Ecto neural progenitor cell (in vitro differentiated cells): Measurements from ENCODE around the gene UBL4A.

Experiments used
- DNase-seq: peaks from one replicate; pipeline ENCODE4 v3.0.0-alpha.2; 2018; ENCODE audit warnings: low spot score

UBL4A gene

DNA sequence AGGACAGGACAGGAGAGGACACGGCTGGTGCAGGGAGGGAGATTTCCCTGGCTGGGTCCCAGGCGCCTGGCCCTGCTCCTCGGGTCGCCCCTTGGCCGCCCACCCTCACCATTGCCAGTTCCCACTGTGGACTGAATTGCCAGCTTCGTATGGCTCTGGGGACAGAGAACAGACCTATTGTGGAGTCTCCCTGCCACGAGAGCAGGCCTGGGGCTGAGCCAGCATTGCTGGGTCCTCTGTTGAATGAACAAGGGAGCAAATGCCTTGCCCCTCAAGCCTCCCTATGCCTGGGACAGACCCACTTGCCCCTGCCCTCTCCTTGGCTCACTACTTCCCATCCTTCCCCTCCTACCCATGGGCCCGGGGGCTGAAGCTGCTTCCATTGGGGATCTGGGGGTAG lies 24.0 kb downstream of the UBL4A start:
- no peak for DNase-seq

DNA sequence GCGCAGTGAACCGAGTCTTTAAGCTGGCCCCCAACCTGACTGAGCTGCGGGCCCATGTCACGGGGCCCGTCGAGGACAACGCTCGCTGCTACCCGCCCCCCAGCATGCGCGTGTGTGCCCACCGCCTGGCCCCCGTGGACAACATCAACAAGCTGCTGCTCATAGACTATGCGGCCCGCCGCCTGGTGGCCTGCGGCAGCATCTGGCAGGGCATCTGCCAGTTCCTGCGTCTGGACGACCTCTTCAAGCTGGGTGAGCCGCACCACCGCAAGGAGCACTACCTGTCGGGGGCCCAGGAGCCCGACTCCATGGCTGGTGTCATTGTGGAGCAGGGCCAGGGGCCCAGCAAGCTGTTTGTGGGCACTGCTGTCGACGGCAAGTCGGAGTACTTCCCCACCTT lies 26.1 kb downstream of the UBL4A start:
- no peak for DNase-seq

DNA sequence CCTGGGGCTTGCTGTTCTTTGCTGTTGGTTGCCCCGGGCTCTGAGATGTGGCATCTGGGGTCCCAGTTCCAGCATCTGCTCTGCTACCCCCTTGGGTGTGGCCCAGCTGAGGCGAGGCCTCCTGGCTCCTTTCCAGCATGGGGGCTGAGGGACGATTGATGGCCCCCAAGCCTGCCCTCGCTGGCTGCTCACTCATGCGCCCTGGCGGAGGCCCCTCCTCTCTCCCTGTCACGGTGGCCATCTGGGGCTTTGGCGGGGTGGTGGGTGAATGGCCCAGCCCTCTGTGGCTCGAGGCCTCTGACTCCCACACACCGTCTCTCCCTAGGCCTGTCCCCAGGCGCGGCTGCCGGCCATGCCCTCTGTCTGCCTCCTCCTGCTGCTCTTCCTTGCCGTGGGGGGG lies 26.6 kb downstream of the UBL4A start:
- no peak for DNase-seq

DNA sequence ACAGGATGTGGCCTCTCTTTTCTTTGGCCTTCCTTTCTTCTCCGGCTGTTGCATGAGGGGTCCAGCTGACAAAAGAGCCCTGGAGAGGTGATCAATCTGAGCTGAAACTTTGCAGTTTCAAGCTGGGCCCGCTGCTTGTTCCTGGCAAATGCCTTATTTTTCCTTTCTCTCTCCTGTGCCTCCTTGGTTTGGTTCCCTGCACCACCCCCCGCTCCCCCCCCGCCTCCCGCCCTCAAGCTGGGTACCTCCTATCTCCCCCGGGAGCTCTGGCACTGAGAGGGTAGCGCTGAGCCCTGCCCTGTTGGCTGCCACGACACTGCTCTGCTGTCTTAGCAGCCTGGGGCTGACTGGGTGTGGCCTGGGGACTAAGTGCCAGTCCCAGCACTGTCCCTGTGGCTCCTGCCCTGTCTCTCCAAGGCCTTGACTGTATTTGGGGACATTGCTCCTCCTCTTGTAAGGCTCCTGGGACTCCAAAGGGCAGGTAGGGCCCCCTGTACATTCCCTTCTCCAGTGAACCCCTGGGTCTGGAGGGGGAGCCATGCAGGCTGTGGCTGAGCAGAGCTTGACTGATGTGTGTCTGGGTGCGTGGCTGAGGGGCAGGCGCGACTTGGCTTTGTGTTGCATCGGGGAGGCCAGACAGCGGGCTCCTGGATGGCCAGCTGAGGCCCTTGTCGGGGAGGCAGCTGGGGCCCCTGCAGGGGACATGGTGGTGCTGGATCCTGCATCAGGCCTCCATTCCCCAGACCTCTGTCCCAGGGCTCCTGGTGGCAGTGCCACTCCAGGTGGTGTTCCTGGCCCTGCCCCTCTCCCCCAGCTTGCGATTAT lies 27.2 kb downstream of the UBL4A start:
- no peak for DNase-seq

DNA sequence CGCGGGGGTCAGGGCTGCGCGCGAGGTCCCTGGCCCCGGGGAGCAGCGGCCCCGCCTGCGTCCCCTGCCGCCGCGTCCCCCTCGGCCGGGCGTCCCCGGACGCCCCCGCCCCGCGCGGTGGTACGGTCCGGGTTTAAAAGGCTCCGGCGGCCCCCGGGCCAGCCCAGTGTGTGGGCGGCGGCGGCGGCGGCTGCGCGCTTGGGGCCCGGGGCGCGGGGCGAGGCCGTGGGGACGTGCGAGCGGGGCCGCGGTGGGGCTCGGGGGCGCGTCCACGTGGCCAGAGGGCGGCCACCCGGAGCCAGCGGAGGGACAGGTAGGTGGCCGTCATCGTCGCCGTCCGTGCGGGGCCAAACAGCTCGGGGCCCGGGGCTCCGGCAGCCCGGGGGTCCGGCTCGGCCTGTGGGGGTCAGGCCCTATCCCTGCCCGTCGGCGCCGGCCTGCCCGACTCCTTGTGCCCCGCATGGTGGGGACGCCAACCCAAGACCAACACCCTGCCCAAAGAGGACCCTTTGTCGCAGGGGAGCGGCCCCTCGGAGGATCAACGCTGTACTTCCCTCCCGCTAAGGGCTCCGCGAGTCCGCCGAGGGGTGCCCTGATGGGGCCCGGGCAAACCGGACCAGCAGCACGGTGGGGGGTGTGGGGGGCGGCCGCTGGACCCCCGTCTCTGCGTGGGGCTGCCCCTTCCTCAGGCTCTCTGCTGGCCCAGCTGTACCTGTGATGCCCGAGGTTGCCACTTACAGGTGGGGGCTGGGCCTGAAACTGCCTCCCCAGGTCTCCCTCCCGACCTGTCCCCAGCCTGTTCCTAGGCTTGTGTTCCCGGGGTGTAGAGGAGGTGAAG lies 28.1 kb downstream of the UBL4A start, which contains the start of gene PLXNA3:
PLXNA3 (plus strand) TSS at position 166 of the 838 bp plus-strand sequence. CDS start 1,903 bp downstream, outside the sequence.
- peak; percentile 70 for DNase-seq

DNA sequence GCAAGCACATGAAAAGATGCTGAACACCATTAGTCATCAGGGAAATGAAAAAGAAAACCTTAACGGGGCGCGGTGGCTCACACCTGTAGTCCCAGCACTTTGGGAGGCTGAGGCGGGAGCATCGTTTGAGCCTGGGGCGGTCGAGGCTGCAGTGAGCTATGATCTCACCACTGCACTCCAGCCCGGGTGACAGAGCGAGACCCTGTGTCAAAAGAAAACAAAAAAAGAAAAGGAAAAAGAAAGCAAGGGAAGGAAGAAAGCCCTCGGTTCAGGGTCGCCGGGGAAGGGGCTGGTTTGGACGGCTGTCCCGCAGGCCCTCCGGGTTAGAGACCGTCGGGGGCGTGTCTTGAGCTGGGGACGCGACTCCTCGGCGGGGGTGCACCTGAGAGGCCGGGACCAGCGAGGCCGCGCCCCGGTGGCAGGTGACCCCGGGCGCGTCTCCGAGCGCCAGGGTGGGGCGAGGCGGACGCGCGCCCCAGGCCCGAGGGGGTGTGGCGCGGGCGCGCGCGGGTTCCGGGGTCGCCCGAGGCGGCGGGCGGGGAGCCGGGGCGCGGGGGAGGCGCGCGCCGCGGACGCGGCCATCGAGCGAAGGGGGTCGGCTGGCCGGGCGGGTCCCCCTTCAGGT lies 28.8 kb downstream of the UBL4A start:
- DNase-seq = no peak

DNA sequence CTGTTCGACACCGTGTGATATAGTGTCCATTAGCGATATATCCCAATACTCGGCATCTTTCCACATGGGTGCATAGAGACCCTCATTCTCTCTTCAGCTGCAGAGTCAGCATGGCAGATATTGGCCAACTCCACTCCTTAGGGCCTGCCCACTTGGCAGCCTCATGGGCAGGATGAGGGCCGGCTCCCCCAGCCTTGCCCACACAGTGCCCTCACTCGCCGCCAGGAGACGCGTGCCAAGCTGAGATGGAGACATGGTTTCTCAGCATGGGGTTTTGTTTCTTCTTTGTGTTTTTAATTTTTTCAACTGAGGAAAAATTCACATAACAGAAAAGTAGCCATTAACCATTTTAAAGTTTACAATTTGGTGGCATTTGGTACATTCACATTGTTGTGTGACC lies 33.6 kb downstream of the UBL4A start:
- DNase-seq = no peak

DNA sequence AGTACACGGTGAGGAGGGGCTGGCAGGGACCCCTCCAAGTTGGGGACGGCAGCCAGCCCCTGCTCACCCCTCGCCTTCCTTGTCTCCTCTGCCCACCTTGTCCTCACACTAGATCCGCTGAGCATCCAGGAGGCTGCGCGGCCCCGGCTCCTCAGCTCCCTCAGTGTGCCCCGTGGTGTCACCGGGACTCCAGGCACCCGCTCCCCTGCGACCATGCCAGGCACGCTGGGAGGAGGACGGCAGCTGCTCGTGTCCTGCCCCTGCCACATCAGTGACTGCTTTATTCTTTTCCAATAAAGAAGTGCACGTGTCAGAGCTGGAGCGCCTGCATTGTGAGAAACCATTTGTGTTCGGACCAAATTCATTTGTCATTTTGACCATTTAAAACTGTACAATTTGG lies 36.1 kb downstream of the UBL4A start:
- DNase-seq = no peak

DNA sequence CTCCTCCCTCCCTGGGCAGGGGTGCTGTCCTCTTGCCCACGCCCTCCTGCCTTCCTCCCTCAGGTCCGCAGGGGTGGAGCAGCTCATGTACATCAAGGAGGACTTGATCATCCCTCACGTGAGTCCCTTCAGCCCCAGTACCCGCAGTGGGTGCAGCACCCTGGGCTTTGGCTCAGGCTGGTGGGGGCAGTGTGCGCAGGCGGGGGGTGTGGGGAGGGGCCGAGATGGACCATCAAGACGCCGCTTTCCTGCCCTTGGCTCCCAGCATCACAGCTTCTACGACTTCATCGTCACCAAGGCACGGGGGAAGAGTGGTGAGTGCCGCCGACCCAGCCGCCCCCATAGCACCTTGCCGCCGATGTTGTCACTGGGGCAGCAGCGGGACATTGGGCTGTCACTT lies 36.8 kb downstream of the UBL4A start:
- no peak for DNase-seq

DNA sequence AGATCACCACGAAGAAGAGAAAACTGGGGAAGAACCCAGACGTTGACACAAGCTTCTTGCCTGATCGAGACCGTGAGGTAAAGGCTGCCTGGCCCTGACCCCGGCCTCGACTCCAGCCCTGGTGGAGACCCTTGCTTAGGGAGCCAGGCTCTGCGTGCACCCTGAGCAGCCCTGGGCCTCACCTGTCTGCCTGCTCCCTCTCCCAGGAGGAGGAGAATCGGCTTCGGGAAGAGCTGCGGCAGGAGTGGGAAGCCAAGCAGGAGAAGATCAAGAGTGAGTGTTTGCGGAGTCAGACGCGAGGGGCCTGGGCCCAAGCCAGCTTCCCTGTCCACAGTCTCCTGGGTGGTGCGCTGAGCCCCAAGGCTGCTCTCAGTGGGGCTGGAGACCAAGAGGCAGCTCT lies 37.9 kb downstream of the UBL4A start:
- DNase-seq = no peak

DNA sequence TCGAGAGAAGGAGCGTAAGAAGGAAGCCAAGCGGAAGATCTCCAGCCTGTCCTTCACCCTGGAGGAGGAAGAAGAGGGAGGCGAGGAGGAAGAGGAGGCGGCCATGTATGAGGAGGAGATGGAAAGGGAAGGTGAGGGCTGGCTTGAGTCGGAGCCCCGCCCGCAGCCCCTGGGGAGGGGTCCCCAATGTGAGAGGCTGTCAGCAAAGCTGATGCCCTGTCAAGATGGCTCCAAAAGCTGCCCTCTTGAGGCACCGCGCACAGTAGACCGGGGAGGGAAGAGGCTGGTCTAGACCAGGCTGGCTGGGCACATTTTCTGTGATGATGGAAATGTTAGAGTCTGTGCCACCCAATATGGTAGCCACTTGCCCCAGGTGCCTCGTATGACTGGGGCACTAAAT lies 40.0 kb downstream of the UBL4A start:
- DNase-seq = no peak

DNA sequence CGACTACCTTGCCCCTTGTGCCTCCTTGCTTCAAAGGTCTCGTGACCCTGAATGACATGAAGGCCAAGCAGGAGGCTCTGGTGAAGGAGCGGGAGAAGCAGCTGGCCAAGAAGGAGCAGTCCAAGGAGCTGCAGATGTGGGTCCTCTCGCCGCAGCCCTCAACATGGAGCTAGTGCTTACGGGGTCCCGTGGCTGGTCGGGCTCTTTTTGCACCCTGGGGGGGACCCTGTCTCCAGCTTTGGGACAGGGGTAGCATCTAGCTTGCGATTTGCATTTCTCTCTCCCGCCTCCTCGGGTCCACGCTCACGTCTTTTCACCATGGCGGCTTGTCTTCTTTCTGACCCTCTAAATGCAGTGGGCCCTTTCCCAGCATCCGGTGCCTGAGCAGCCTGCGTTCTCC lies 40.6 kb downstream of the UBL4A start:
- no peak for DNase-seq

DNA sequence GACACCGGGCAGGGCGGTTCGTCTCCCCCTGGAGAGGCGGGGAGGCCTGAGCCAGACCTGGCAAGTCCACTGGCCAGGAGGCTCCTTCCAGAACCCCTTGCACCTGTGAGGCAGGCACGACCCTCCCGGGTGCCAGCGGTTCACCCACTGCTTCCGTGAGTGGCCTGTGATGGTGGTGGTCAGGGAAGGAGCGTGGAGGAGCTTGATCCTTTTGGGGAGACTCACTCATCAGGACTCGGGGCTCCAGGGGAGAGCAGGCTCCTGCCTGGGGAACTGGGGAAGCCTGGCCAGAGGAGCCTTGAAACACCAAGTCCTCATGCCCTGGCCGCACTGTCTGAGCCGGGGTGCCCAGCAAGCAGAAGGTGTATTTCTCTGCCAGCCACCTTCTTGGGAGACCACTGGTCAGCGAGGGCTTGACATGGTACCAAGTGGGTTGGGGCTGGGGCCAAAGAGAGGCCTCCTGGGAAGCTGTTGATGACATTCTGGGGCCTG lies 41.6 kb downstream of the UBL4A start:
- no peak for DNase-seq

DNA sequence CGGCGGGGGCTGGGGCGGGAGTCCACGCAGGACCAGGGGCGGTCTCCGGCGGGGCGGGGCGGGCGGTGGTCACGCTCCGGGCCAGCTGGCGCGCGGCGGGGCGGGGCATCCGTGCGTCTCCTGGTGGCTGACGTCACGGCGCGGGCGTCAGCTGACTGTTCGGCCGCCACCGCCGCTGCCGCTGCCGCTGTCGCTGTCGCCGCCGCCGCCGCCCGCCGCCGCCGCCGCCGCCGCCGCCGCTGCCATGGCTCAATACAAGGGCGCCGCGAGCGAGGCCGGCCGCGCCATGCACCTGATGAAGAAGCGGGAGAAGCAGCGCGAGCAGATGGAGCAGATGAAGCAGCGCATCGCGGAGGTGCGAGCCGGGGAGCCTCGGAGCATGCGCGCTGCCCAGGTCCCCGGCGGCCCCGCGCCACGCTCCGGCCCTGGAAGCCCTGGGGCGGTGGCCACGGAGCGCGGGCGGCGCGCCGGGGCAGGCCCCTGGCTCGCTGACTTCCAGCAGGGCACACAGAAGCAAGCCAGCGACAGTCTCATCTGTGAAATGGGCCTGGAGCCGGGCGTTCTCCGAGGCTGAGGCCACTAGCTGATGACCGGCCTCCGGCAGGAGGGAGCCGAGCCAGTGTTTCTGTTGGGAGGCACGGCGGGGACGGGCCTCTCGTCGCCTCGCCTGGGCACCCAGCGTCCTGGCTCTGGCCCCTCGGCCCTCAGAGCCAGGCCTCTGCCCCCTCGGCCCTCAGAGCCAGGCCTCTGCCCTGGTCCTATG lies 42.2 kb downstream of the UBL4A start, which contains the start of gene FAM50A:
FAM50A (plus strand) TSS at position 150 of the 763 bp plus-strand sequence; CDS start at position 245, 95 bp downstream.
- DNase-seq = peak; percentile 78

DNA sequence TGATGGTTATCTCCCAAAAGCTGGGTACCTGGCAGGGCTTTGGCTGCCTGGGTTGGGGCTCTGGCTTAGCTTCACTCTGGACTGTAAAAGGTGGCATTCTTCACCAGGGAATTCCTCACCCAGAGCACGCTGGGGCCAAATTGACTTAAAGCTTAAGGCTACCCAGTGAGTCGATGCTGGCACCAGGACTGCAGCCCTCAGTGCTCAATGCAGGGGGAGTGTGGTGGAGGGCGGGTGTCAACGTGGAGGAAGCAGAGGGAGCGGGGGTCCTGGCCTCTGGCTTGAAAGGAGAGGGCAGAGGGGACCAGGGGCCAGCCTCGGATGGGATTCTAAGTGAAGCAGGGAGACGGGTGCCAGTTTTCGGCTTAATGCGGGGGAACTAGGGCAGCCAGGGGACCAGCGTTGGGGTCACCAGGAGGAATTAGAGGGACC lies 42.9 kb downstream of the UBL4A start:
- DNase-seq = no peak

DNA sequence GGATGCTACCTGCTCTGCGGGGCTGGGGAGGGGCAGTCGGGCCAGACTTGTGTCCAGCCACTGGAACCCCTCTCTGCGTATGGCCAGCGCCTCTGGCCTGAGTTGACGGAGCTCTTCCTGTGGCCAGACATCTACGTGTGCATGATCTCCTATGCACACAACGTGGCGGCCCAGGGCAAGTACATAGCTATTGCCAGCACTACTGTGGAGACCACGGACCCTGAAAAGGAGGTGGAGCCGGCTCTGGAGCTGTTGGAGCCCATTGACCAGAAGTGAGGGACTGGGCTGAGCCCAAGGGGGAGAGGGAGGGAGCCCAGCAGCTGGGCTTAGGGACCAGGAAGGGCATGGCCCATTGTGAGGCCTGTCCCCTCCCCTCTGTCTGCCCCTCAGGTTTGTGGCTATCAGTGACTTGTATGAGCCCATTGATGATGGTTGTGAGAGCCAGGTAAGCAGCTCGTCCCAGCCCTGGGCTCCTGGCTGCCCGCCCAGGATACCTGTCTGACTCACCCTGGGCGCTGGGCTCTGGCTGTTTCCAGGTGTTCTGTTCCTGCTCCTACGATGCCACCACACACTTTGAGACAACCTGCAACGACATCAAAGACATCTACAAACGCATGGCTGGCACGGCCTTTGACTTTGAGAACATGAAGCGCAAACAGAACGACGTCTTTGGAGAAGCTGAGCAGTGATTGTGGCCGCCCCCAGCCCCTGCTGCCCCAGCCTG lies 44.3 kb downstream of the UBL4A start:
- no peak for DNase-seq

DNA sequence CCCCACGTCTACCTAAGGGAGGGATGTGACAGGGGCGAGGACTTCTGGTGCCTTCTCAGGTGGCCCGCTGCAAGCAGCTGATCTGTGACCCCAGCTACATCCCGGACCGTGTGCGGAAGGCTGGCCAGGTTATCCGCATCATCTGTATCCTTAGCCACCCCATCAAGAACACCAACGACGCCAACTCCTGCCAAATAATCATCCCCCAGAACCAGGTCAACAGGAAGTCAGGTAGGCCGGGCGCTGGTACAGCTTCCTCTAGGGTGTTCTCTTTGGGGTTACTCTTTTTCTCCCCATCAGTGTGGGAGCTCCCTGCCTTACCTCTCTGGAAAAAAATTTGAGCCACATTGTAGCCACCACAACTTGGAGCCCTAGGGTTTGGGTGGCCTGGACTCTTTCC lies 44.9 kb downstream of the UBL4A start:
- no peak for DNase-seq

DNA sequence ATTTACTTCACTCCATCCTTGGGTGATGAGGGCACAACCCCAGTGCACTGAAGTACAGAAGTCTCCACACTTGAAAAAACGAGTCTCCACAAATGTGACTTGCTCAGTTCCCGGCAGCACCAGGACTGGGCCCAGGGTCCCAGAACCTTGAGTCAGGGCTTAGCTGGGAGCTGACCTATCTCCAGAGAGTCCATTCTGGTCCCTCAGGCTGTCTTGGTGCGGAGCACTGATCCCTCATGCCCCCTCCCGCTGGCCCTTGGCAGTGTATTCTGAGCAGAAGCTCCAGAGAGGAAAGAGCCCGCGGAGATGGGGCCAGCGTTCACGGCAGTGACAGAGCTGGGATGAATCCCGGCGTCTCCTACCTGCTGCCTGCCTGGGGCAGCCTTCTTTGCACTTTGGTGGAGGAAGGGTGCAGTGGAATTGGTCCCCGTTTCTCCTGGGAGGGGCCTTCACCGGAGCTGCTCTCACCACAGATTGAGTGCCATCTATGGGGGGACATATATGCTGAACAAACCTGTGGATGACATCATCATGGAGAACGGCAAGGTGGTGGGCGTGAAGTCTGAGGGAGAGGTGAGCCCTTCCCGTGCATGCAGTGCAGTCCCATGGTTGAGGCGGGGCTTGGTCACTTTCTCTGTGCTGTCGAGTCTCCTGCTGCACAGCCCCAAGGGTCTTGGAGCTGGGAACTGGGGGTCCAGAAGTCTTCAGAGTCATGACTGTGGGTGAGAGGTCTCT lies 45.6 kb downstream of the UBL4A start:
- DNase-seq = no peak

DNA sequence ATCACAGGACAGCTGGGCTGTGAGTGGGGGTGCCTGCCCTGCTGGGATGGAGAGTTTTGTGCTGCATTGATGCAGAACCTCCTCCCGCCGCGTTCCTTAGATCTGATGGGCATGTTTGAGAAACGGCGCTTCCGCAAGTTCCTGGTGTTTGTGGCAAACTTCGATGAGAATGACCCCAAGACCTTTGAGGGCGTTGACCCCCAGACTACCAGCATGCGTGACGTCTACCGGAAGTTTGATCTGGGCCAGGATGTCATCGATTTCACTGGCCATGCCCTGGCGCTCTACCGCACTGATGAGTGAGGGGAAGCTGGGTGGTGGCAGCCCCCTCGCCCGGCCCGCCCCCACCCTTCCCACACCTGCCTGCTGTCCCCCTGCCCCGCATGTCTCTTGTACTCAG lies 46.6 kb downstream of the UBL4A start:
- DNase-seq = no peak
